Measurements from ENCODE around the gene NBEAL2. TPM values are rescaled to one million over a fixed set of nuclear protein-coding genes. Genes with fewer than 3 reads are reported as not detected.

The NBEAL2 gene
- total RNA-seq, 1 experiment from 2014 or later = 80.0 TPM

DNA sequence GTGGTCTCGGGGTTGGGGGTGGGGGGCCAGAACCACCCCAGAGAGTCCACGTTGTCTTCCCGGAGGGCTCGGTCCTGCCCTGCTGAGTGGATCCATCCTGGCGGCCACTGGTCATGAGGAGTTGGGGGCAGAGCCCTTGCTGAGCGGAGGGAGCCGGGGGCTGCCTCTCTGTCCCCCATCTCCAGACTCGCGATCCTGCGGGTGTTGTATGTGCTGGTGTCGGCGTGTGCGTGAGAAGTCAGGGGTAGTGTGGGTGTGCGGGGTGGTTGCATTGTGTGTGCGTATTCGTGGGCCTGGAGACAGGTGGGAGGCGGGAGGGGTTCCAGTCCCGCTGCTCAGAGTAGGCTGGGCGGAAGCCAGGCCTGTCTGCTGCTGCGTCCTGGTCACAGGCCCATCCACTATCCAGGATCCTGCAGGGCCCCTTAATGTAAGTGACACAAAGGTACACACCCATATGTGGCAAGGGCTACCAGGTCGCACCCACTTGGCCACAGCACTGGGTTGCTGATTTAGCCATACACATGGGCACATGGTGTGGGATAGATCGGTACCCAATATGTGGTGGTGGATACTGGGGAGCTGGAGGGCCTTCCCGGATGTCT lies 30.7 kb downstream of the NBEAL2 start:
- ChIA-PET CTCF (interaction anchor here (1.1 to 1.6 kb wide), 5 partner anchors 28 to 314 kb away, joined by 3 to 9 read pairs (median 4); no protein-coding TSS in a partner anchor), POLR2A (interaction anchor here (1.5 kb wide), 1 partner anchor 30 kb away, joined by 9 read pairs; the partner anchor contains the start of gene NBEAL2)
- DNase-seq (ENCODE audit: low spot score) (no peak), ATAC-seq (peak; percentile 3; the same call in 1 of the 2 replicates)
- H3K36me3 Mint-ChIP-seq = peaks cover 10% of the 10 kb centered on the region; the same call in 1 of the 2 replicates
- H3K4me3 Mint-ChIP-seq = peak overlapping the region; percentile 72
- H3K4me1 Mint-ChIP-seq = peaks cover 8% of the 10 kb centered on the region
- H3K27me3 Mint-ChIP-seq (ENCODE audit: low read depth) = no peaks in the 10 kb centered on the region
- peak; percentile 33; the same call in 1 of the 2 replicates for TF ChIP-seq ETV6 (CRISPR knock-in tag; IDR thresholded peaks at IDR 0.05)
- TF ChIP-seq, protein P1, sequence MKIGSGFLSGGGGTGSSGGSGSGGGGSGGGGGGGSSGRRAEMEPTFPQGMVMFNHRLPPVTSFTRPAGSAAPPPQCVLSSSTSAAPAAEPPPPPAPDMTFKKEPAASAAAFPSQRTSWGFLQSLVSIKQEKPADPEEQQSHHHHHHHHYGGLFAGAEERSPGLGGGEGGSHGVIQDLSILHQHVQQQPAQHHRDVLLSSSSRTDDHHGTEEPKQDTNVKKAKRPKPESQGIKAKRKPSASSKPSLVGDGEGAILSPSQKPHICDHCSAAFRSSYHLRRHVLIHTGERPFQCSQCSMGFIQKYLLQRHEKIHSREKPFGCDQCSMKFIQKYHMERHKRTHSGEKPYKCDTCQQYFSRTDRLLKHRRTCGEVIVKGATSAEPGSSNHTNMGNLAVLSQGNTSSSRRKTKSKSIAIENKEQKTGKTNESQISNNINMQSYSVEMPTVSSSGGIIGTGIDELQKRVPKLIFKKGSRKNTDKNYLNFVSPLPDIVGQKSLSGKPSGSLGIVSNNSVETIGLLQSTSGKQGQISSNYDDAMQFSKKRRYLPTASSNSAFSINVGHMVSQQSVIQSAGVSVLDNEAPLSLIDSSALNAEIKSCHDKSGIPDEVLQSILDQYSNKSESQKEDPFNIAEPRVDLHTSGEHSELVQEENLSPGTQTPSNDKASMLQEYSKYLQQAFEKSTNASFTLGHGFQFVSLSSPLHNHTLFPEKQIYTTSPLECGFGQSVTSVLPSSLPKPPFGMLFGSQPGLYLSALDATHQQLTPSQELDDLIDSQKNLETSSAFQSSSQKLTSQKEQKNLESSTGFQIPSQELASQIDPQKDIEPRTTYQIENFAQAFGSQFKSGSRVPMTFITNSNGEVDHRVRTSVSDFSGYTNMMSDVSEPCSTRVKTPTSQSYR (CRISPR knock-in tag; IDR thresholded peaks at IDR 0.05) = no peak
- peak overlapping the region; percentile 89 for H3K27ac Mint-ChIP-seq
- H3K9me3 Mint-ChIP-seq = no peaks in the 10 kb centered on the region

DNA sequence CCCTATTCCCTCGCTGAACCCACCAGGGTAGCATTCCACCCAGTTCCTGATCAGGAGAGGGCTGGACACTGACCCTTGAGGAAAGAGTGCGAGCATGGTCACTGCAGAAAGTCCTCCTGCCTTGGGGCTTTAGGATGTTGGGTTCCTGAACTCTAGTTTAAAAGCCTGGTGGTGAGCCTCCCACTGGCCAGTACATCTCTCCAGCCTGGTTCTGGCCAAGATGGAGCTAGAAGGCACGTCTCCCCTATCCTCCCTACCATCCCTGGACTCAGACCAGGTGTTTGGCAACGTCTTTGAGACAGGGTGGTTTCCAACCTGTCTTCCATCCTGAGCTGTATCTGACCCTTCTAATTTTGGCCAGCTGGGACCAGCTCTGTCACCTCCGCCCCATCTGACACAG lies 31.4 kb downstream of the NBEAL2 start:
- DNase-seq (ENCODE audit: low spot score) = no peak
- Mint-ChIP-seq H3K36me3 (peaks cover 5% of the 10 kb centered on the region; the same call in 1 of the 2 replicates), H3K4me3 (no peak overlapping the region), H3K27me3 (ENCODE audit: low read depth) (no peaks in the 10 kb centered on the region), H3K27ac (no peak overlapping the region), H3K4me1 (peaks cover 8% of the 10 kb centered on the region), H3K9me3 (no peaks in the 10 kb centered on the region)
- ChIA-PET POLR2A (no interaction called here), CTCF (no interaction called here)
- ATAC-seq = no peak
- TF ChIP-seq, protein P2, sequence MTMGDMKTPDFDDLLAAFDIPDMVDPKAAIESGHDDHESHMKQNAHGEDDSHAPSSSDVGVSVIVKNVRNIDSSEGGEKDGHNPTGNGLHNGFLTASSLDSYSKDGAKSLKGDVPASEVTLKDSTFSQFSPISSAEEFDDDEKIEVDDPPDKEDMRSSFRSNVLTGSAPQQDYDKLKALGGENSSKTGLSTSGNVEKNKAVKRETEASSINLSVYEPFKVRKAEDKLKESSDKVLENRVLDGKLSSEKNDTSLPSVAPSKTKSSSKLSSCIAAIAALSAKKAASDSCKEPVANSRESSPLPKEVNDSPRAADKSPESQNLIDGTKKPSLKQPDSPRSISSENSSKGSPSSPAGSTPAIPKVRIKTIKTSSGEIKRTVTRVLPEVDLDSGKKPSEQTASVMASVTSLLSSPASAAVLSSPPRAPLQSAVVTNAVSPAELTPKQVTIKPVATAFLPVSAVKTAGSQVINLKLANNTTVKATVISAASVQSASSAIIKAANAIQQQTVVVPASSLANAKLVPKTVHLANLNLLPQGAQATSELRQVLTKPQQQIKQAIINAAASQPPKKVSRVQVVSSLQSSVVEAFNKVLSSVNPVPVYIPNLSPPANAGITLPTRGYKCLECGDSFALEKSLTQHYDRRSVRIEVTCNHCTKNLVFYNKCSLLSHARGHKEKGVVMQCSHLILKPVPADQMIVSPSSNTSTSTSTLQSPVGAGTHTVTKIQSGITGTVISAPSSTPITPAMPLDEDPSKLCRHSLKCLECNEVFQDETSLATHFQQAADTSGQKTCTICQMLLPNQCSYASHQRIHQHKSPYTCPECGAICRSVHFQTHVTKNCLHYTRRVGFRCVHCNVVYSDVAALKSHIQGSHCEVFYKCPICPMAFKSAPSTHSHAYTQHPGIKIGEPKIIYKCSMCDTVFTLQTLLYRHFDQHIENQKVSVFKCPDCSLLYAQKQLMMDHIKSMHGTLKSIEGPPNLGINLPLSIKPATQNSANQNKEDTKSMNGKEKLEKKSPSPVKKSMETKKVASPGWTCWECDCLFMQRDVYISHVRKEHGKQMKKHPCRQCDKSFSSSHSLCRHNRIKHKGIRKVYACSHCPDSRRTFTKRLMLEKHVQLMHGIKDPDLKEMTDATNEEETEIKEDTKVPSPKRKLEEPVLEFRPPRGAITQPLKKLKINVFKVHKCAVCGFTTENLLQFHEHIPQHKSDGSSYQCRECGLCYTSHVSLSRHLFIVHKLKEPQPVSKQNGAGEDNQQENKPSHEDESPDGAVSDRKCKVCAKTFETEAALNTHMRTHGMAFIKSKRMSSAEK (CRISPR knock-in tag; IDR thresholded peaks at IDR 0.05; ENCODE audit: borderline replicate concordance) = no peak
- TF ChIP-seq ZNF232 (CRISPR knock-in tag; IDR thresholded peaks at IDR 0.05) (no peak), ESRRA (CRISPR knock-in tag; IDR thresholded peaks at IDR 0.05; ENCODE audit: borderline replicate concordance) (no peak), CBFB (CRISPR knock-in tag; IDR thresholded peaks at IDR 0.05; ENCODE audit: low read depth) (no peak), NR1H2 (CRISPR knock-in tag; IDR thresholded peaks at IDR 0.05) (no peak), E2F1 (CRISPR knock-in tag; IDR thresholded peaks at IDR 0.05) (no peak)
- TF ChIP-seq, protein P3, sequence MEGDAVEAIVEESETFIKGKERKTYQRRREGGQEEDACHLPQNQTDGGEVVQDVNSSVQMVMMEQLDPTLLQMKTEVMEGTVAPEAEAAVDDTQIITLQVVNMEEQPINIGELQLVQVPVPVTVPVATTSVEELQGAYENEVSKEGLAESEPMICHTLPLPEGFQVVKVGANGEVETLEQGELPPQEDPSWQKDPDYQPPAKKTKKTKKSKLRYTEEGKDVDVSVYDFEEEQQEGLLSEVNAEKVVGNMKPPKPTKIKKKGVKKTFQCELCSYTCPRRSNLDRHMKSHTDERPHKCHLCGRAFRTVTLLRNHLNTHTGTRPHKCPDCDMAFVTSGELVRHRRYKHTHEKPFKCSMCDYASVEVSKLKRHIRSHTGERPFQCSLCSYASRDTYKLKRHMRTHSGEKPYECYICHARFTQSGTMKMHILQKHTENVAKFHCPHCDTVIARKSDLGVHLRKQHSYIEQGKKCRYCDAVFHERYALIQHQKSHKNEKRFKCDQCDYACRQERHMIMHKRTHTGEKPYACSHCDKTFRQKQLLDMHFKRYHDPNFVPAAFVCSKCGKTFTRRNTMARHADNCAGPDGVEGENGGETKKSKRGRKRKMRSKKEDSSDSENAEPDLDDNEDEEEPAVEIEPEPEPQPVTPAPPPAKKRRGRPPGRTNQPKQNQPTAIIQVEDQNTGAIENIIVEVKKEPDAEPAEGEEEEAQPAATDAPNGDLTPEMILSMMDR (IDR thresholded peaks at IDR 0.05) = no peak
- TF ChIP-seq, protein P4, sequence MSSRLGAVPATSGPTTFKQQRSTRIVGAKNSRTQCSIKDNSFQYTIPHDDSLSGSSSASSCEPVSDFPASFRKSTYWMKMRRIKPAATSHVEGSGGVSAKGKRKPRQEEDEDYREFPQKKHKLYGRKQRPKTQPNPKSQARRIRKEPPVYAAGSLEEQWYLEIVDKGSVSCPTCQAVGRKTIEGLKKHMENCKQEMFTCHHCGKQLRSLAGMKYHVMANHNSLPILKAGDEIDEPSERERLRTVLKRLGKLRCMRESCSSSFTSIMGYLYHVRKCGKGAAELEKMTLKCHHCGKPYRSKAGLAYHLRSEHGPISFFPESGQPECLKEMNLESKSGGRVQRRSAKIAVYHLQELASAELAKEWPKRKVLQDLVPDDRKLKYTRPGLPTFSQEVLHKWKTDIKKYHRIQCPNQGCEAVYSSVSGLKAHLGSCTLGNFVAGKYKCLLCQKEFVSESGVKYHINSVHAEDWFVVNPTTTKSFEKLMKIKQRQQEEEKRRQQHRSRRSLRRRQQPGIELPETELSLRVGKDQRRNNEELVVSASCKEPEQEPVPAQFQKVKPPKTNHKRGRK (CRISPR knock-in tag; IDR thresholded peaks at IDR 0.05; ENCODE audit: borderline replicate concordance) = no peak
- TF ChIP-seq, protein P5, sequence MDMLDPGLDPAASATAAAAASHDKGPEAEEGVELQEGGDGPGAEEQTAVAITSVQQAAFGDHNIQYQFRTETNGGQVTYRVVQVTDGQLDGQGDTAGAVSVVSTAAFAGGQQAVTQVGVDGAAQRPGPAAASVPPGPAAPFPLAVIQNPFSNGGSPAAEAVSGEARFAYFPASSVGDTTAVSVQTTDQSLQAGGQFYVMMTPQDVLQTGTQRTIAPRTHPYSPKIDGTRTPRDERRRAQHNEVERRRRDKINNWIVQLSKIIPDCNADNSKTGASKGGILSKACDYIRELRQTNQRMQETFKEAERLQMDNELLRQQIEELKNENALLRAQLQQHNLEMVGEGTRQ (CRISPR knock-in tag; IDR thresholded peaks at IDR 0.05) = no peak
- TF ChIP-seq, protein P6, sequence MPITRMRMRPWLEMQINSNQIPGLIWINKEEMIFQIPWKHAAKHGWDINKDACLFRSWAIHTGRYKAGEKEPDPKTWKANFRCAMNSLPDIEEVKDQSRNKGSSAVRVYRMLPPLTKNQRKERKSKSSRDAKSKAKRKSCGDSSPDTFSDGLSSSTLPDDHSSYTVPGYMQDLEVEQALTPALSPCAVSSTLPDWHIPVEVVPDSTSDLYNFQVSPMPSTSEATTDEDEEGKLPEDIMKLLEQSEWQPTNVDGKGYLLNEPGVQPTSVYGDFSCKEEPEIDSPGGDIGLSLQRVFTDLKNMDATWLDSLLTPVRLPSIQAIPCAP (CRISPR knock-in tag; IDR thresholded peaks at IDR 0.05) = no peak

Data from WTC11 (cell line).